Skin epidermis (tissue), 12 donors: Measurements from ENCODE around the gene E2F6.
A peak's percentile ranks its signal among the peaks of the same experiment; 100 is the strongest.

ENCODE experiments used
- H3K27ac ChIP-seq, 21 experiments: fragments of 200-600 bp; sonication (generic) in 11 of 21; one replicate each; pipeline ENCODE4 v1.5.0; 2020; ENCODE audit warnings: mild to moderate bottlenecking in 3 of 21, inconsistent platforms in 2 of 21, moderate library complexity in 2 of 21
- H3K4me3 ChIP-seq, 7 experiments: fragments of 200-600 bp; sonication (generic) in 2 of 7; one replicate each; pipeline ENCODE4 v1.5.0; 2020; ENCODE audit warnings: inconsistent platforms in 2 of 7, mild to moderate bottlenecking in 2 of 7, moderate library complexity in 1 of 7

Gene E2F6

GRCh38 chr2:11399438-11399762, 66.6 kb downstream of the E2F6 start:
- no peak overlapping the region for H3K4me3 ChIP-seq
- H3K27ac ChIP-seq: no peak overlapping the region

- Histone ChIP-seq H3K4me3 (no peak overlapping the region), H3K27ac (no peak overlapping the region)
Measured at GRCh38 chr2:11398750-11399437, 67.1 kb downstream of the E2F6 start.

GRCh38 chr2:11397513-11397912, 68.4 kb downstream of the E2F6 start:
- no peak overlapping the region for H3K27ac ChIP-seq
- H3K4me3 ChIP-seq: no peak overlapping the region

- Histone ChIP-seq H3K4me3 (no peak overlapping the region), H3K27ac (no peak overlapping the region)
Measured at GRCh38 chr2:11396467-11397445, 69.2 kb downstream of the E2F6 start.

GRCh38 chr2:11396021-11396420, 69.9 kb downstream of the E2F6 start:
- H3K27ac ChIP-seq: no peak overlapping the region

GRCh38 chr2:11395389-11395788, 70.6 kb downstream of the E2F6 start:
- H3K4me3 ChIP-seq: no peak overlapping the region
- H3K27ac ChIP-seq: peak overlapping the region in 1 of 21 experiments; percentile 21

More at GRCh38 chr2:11396021-11396420, 69.9 kb downstream of the E2F6 start:
- H3K4me3 ChIP-seq: no peak overlapping the region
